NT2/D1 (cell line): ENCODE results near the gene CDH4.
"Not testable (repeated sequence)": the region's sequence is repeated elsewhere in the genome, so short reads cannot be mapped to it uniquely, and the experiment has no call there.

Experiments
- DNase-seq: peaks from one replicate; pipeline ENCODE4 v3.0.0-alpha.2; 2011; ENCODE audit warnings: low read depth, low spot score
- H3K27me3 ChIP-seq: 2 replicates; pipeline ENCODE4 v1.6.0; 2011; ENCODE audit warnings: mild to moderate bottlenecking; ENCODE audit not compliant: insufficient read length, insufficient read depth
- H3K36me3 ChIP-seq: 2 replicates; pipeline ENCODE4 v1.6.1; 2011; ENCODE audit warnings: mild to moderate bottlenecking, low read length, mixed read lengths; ENCODE audit not compliant: insufficient read depth, insufficient read length
- H3K4me1 ChIP-seq: 2 replicates; pipeline ENCODE4 v1.5.1; 2011; ENCODE audit not compliant: insufficient read depth, insufficient read length
- H3K4me3 ChIP-seq: 2 replicates; pipeline ENCODE4 v1.5.1; 2011; ENCODE audit warnings: low read depth; ENCODE audit not compliant: insufficient read length
- H3K9ac ChIP-seq: 2 replicates; pipeline ENCODE4 v1.6.0; 2011; ENCODE audit warnings: low read depth; ENCODE audit not compliant: insufficient read length
- H3K9me3 ChIP-seq: 2 replicates; pipeline ENCODE4 v1.5.1; 2011; ENCODE audit warnings: mild to moderate bottlenecking, low read length; ENCODE audit not compliant: insufficient read depth
- SUZ12 ChIP-seq: IDR thresholded peaks from 2 replicates; pipeline ENCODE4 v1.6.1; 2011; ENCODE audit not compliant: insufficient read length, insufficient read depth; ENCODE audit errors: extremely low read depth
- YY1 ChIP-seq: IDR thresholded peaks from 2 replicates; pipeline ENCODE4 v1.6.1; 2011; ENCODE audit not compliant: insufficient read length, insufficient read depth
- ZNF274 ChIP-seq: IDR thresholded peaks from 2 replicates; pipeline ENCODE4 v1.6.1; 2011; ENCODE audit warnings: mild to moderate bottlenecking, low read depth, low read length

The CDH4 gene

GRCh38 chr20:61262036-61262435, 10.0 kb downstream of the CDH4 start:
- no peak for TF ChIP-seq ZNF274
- no peak for TF ChIP-seq SUZ12
- TF ChIP-seq YY1 = no peak
- peaks cover 50% of the 10 kb centered on the region for H3K27me3 ChIP-seq

GRCh38 chr20:61262514-61262913, 10.5 kb downstream of the CDH4 start:
- TF ChIP-seq YY1 = no peak
- no peak for TF ChIP-seq SUZ12
- TF ChIP-seq ZNF274 = no peak
- no peak overlapping the region for H3K4me3 ChIP-seq

More at GRCh38 chr20:61262036-61262435, 10.0 kb downstream of the CDH4 start:
- no peak for DNase-seq
- Histone ChIP-seq H3K9ac (no peak overlapping the region), H3K4me3 (no peak overlapping the region), H3K4me1 (no peaks in the 10 kb centered on the region), H3K9me3 (no peaks in the 10 kb centered on the region), H3K36me3 (peaks cover 3% of the 10 kb centered on the region)

GRCh38 chr20:61263084-61263695, 11.1 kb downstream of the CDH4 start:
- TF ChIP-seq YY1 (no peak), ZNF274 (no peak), SUZ12 (no peak)
- peaks cover 3% of the 10 kb centered on the region for H3K36me3 ChIP-seq
- H3K9me3 ChIP-seq = no peaks in the 10 kb centered on the region
- no peaks in the 10 kb centered on the region for H3K4me1 ChIP-seq
- peaks cover 57% of the 10 kb centered on the region for H3K27me3 ChIP-seq
- H3K4me3 ChIP-seq = no peak overlapping the region
- no peak for DNase-seq
- no peak overlapping the region for H3K9ac ChIP-seq

More at GRCh38 chr20:61262514-61262913, 10.5 kb downstream of the CDH4 start:
- H3K27me3 ChIP-seq = peaks cover 50% of the 10 kb centered on the region
- DNase-seq = no peak
- no peaks in the 10 kb centered on the region for H3K4me1 ChIP-seq
- H3K36me3 ChIP-seq = peaks cover 3% of the 10 kb centered on the region
- H3K9ac ChIP-seq = no peak overlapping the region
- H3K9me3 ChIP-seq = no peaks in the 10 kb centered on the region

GRCh38 chr20:61263938-61264337, 11.9 kb downstream of the CDH4 start:
- peaks cover 62% of the 10 kb centered on the region for H3K27me3 ChIP-seq
- no peaks in the 10 kb centered on the region for H3K4me1 ChIP-seq
- peaks cover 3% of the 10 kb centered on the region for H3K36me3 ChIP-seq
- no peak overlapping the region for H3K9ac ChIP-seq
- H3K4me3 ChIP-seq = no peak overlapping the region
- DNase-seq = no peak
- no peaks in the 10 kb centered on the region for H3K9me3 ChIP-seq
- TF ChIP-seq SUZ12 (no peak), ZNF274 (no peak), YY1 (no peak)

- peaks cover 3% of the 10 kb centered on the region for H3K36me3 ChIP-seq
- TF ChIP-seq SUZ12 (no peak), ZNF274 (no peak)
- no peaks in the 10 kb centered on the region for H3K9me3 ChIP-seq
- H3K27me3 ChIP-seq = peaks cover 41% of the 10 kb centered on the region
- H3K4me3 ChIP-seq = no peak overlapping the region
- H3K9ac ChIP-seq = no peak overlapping the region
- H3K4me1 ChIP-seq = no peaks in the 10 kb centered on the region
- DNase-seq = no peak
These were observed 15.2 kb downstream of the CDH4 start for GRCh38 chr20:61267241-61267640.

- Histone ChIP-seq H3K4me1 (no peaks in the 10 kb centered on the region), H3K36me3 (peaks cover 3% of the 10 kb centered on the region), H3K27me3 (peaks cover 41% of the 10 kb centered on the region), H3K4me3 (no peak overlapping the region), H3K9ac (no peak overlapping the region), H3K9me3 (no peaks in the 10 kb centered on the region)
- DNase-seq = no peak
- TF ChIP-seq SUZ12 = no peak
- TF ChIP-seq ZNF274 = no peak
- no peak for TF ChIP-seq YY1
These were observed 16.0 kb downstream of the CDH4 start for GRCh38 chr20:61268024-61268423.

- Histone ChIP-seq H3K36me3 (no peaks in the 10 kb centered on the region), H3K4me3 (no peak overlapping the region), H3K9me3 (no peaks in the 10 kb centered on the region; the same call in 1 of the 2 replicates), H3K4me1 (no peaks in the 10 kb centered on the region), H3K9ac (no peak overlapping the region), H3K27me3 (peaks cover 29% of the 10 kb centered on the region)
- DNase-seq = no peak
- no peak for TF ChIP-seq ZNF274
- TF ChIP-seq YY1 = no peak
- no peak for TF ChIP-seq SUZ12
These were observed 19.5 kb downstream of the CDH4 start for GRCh38 chr20:61271312-61272231.

- not testable (repeated sequence) for H3K36me3 ChIP-seq, H3K9me3 ChIP-seq, DNase-seq, H3K9ac ChIP-seq, H3K4me3 ChIP-seq, H3K4me1 ChIP-seq
- peaks cover 31% of the 10 kb centered on the region for H3K27me3 ChIP-seq
These were observed 21.0 kb downstream of the CDH4 start for GRCh38 chr20:61273024-61273423.

- not testable (repeated sequence) for H3K4me3 ChIP-seq, DNase-seq, H3K36me3 ChIP-seq, H3K9me3 ChIP-seq, H3K4me1 ChIP-seq, H3K9ac ChIP-seq
- peaks cover 31% of the 10 kb centered on the region for H3K27me3 ChIP-seq
These were observed 21.6 kb downstream of the CDH4 start for GRCh38 chr20:61273666-61274065.
